Esophagus squamous epithelium (tissue), 5 donors: ENCODE results near the gene RPSA. TPM values are rescaled to one million over a fixed set of nuclear protein-coding genes. Genes with fewer than 3 reads are reported as not detected.

Experiments
- DNase-seq: peaks from one replicate; lab custom pipeline; 2025; lab: John Stamatoyannopoulos, UW
- H3K27ac ChIP-seq, 4 donors: fragments of 200-600 bp; sonication (generic); one replicate each; pipeline ENCODE4 v1.5.1; 2016 to 2019; ENCODE audit warnings: mild to moderate bottlenecking in 1 of 4
- H3K27me3 ChIP-seq, 4 donors: fragments of 200-600 bp; sonication (generic); 1 replicate in 3 of 4; 2 replicates in 1 of 4; pipeline versions ENCODE4 v1.5.1 to v1.6.0; 2017 to 2021; ENCODE audit warnings: antibody characterized with exemption in 1 of 4
- H3K36me3 ChIP-seq, 3 donors: fragments of 200-600 bp; sonication (generic); one replicate each; pipeline ENCODE4 v1.5.1; 2016 to 2019
- H3K4me1 ChIP-seq, 3 donors: fragments of 200-600 bp; sonication (generic); one replicate each; pipeline ENCODE4 v1.5.1; 2017 to 2019
- H3K4me3 ChIP-seq, 4 donors: fragments of 200-600 bp; sonication (generic); 1 replicate in 3 of 4; 2 replicates in 1 of 4; pipeline ENCODE4 v1.5.1; 2016 to 2019; ENCODE audit warnings: mild to moderate bottlenecking in 2 of 4, moderate library complexity in 1 of 4
- H3K9me3 ChIP-seq, 3 donors: fragments of 200-600 bp; sonication (generic); one replicate each; pipeline ENCODE4 v1.5.1; 2016 to 2019
- CTCF ChIP-seq, 6 experiments: fragments of 450-650 bp in 4 of 6; fragments of 200-600 bp in 2 of 6; sonication (generic) in 2 of 6; IDR thresholded peaks; one replicate each; pipeline ENCODE4 v1.5.1; 2016 to 2019; ENCODE audit warnings: antibody characterized with exemption in 6 of 6, mild to moderate bottlenecking in 4 of 6, moderate library complexity in 4 of 6
- POLR2A ChIP-seq, 4 donors: fragments of 450-650 bp; IDR thresholded peaks; one replicate each; pipeline ENCODE4 v1.6.1; 2017; ENCODE audit warnings: antibody characterized with exemption in 4 of 4, mild to moderate bottlenecking in 4 of 4, moderate library complexity in 3 of 4
- WGBS, 2 donors: methylation state at CpG; one replicate each; pipeline ENCODE4 v1.1.5; 2018; 5-methylcytosine and 5-hydroxymethylcytosine counted together
- intact Hi-C: fragments of 100-400 bp; cut with DNase I; formaldehyde crosslinking; loops from one replicate; pipeline ENCODE4 v1.15.0; 2022
- total RNA-seq, 4 donors: library from RNA; depleted of rRNA; stranded (reverse); fragments of >200 nt; gene quantifications; one replicate each; pipeline ENCODE4 v1.1.0, GENCODE V29; 2016
- donor health status: DM: yes; HTN: yes; CAD: no.

RPSA gene
- total RNA-seq, 4 donors from 2014 or later, result 868 to 1,955 (median 1,497) TPM

DNA sequence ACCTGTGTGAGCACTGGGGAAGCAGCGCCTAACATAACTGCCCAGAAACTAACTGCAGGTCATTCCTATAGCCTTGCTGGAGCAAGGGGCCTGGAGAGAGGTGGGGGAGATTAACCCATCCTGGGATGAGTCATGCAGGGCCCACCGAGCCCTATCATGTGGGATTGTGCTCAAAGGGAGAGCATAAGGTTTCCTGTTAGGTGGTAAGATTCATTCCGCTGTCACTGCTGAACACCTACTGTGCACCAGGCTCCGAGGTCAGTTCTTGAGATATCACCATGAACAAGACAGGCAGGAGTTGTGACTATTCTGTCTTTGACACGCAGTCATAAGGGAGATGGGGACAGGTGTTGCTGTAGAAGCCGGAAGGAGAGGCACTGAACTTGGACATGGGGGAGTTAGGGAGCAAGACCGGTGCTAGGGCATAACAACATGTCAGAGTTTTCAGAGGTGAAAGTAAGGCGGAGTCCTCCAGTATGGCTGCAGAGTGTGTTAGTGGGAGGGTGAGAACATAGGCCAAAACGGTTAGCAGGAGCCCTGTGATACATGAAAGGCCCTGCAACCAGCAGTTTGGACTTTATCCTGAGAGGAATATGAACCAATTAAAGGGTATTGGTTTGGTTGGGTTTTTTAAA is 20.9 kb upstream of the RPSA start:
- WGBS, 2 donors, result 64 to 69% methylated on average over 8 to 9 of the region's 9 CpGs
- intact Hi-C loops, result no loop called here

DNA sequence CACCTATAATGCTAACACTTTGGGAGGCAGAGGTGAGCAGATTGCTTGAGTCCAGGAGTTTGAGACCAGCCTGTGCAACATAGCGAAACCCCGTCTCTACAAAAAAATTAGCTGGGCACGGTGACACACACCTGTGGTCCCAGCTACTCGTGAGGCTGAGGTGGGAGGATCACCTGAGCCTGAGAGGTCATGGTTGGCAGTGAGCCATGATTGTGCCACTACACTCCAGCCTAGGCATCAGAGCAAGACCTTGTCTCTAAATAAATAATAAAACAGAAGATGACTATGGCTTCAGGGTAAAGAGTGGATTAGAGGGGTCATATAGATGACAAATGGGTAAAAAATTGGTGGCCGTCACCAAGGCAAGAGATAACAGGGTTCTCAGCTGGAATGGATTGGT is 20.2 kb upstream of the RPSA start:
- no peak overlapping the region for H3K4me3 ChIP-seq
- intact Hi-C loops, result no loop called here
- TF ChIP-seq POLR2A (IDR thresholded peaks at IDR 0.05) (no peak), CTCF (IDR thresholded peaks at IDR 0.05) (no peak)
- peaks cover 0 to 40% (median 14%) of the 10 kb centered on the region in 3 donors for H3K4me1 ChIP-seq
- H3K27ac ChIP-seq, result no peak overlapping the region
- H3K27me3 ChIP-seq, result no peaks in the 10 kb centered on the region
- H3K9me3 ChIP-seq, result no peaks in the 10 kb centered on the region
- no peak for DNase-seq
- H3K36me3 ChIP-seq, result peaks cover 0 to 22% (median 0%) of the 10 kb centered on the region in 3 donors
- WGBS, 2 donors, result 68 to 73% methylated on average over 5 of the region's 5 CpGs

More for the DNA sequence above, 20.9 kb upstream of the RPSA start:
- Histone ChIP-seq H3K27ac (no peak overlapping the region), H3K36me3 (peaks cover 0 to 15% (median 0%) of the 10 kb centered on the region in 3 donors), H3K4me3 (no peak overlapping the region), H3K9me3 (no peaks in the 10 kb centered on the region), H3K27me3 (no peaks in the 10 kb centered on the region), H3K4me1 (peaks cover 0 to 40% (median 14%) of the 10 kb centered on the region in 3 donors)
- TF ChIP-seq CTCF (IDR thresholded peaks at IDR 0.05) (no peak), POLR2A (IDR thresholded peaks at IDR 0.05) (no peak)
- no peak for DNase-seq

- 83 to 93% methylated on average over 1 of the region's 1 CpG for WGBS, 2 donors
- Histone ChIP-seq H3K27me3 (no peaks in the 10 kb centered on the region), H3K27ac (no peak overlapping the region), H3K4me1 (peaks cover 0 to 37% (median 14%) of the 10 kb centered on the region in 3 donors), H3K36me3 (peaks cover 0 to 34% (median 7%) of the 10 kb centered on the region in 3 donors), H3K9me3 (no peaks in the 10 kb centered on the region), H3K4me3 (no peak overlapping the region)
- TF ChIP-seq CTCF (IDR thresholded peaks at IDR 0.05) (no peak), POLR2A (IDR thresholded peaks at IDR 0.05) (no peak)
- intact Hi-C loops, result no loop called here
- no peak for DNase-seq
Measured at GRCh38 chr3:39387411-39387975, 19.0 kb upstream of the RPSA start.

DNA sequence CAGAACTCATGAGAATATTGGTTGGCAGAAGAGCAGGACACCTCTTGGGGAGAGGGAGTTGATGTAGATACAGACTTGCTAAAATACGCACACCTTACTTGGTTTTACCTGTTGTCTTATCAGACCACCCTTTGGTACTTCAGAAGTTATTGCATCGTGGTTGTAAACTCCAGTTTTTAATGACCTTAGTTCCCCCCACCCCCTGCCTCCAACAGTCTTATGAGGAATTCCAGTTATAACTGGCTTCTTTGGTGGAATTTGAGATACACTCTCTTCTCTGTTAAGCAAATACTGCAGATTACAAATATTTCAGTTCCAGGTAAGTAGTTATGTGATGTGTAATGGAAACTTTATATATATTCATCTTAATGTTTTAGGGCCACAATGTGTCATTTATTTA is 18.4 kb upstream of the RPSA start:
- Histone ChIP-seq H3K27ac (no peak overlapping the region), H3K9me3 (no peaks in the 10 kb centered on the region), H3K27me3 (no peaks in the 10 kb centered on the region), H3K4me3 (no peak overlapping the region), H3K4me1 (peaks cover 0 to 30% (median 11%) of the 10 kb centered on the region in 3 donors), H3K36me3 (peaks cover 0 to 40% (median 10%) of the 10 kb centered on the region in 3 donors)
- WGBS, 2 donors, result 84 to 94% methylated on average over 2 of the region's 2 CpGs
- intact Hi-C loops, result no loop called here
- DNase-seq, result no peak
- TF ChIP-seq POLR2A (IDR thresholded peaks at IDR 0.05) (no peak), CTCF (IDR thresholded peaks at IDR 0.05) (no peak)

DNA sequence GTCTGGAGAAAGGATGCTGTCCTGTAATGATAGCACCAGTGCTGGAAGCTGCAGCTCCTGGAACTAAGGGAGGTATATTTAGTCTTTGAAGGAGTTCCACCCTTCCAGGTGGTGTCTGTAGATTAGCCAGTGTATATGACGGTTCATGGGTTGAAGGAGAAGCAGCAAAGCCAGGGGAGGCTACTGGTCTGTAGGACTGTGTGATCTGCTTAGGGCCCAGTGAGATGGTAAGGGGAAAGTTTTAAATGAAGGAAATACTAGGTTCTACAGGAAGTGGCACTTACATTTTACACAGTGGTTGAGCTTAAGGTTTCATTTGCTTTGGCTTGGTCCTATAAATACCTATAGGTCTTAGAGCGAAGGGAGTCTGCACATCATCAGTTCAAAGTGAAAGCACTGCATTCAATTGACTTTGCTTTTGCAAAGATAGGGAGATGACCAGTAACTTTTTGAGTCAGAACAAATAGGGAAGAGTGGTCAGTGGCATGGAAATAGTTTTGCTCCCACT is 17.7 kb upstream of the RPSA start:
- 75 to 81% methylated on average over 2 of the region's 2 CpGs for WGBS, 2 donors
- H3K27ac ChIP-seq, result no peak overlapping the region
- H3K36me3 ChIP-seq, result peaks cover 0 to 47% (median 10%) of the 10 kb centered on the region in 3 donors
- H3K4me3 ChIP-seq, result no peak overlapping the region
- no peak for DNase-seq
- H3K9me3 ChIP-seq, result no peaks in the 10 kb centered on the region
- H3K4me1 ChIP-seq, result peaks cover 0 to 28% (median 11%) of the 10 kb centered on the region in 3 donors
- H3K27me3 ChIP-seq, result no peaks in the 10 kb centered on the region
- TF ChIP-seq POLR2A (IDR thresholded peaks at IDR 0.05), result no peak
- no peak for TF ChIP-seq CTCF (IDR thresholded peaks at IDR 0.05)
- intact Hi-C loops, result no loop called here
